ENCODE measurements around the gene TGIF2LY.
"Not testable (repeated sequence)": the region's sequence is repeated elsewhere in the genome, so short reads cannot be mapped to it uniquely, and the experiment has no call there.

Gene TGIF2LY

GRCh38 chrY:3578767-3579166 is at the start of gene TGIF2LY:
TSS of gene TGIF2LY (plus strand) at chrY:3579067. CDS start at chrY:3579245, 178 bp downstream.
- DNase-seq; intact Hi-C loops (cut with DNase I): not testable (repeated sequence)
